ENCODE data around the gene RAD23B.

Gene RAD23B

DNA sequence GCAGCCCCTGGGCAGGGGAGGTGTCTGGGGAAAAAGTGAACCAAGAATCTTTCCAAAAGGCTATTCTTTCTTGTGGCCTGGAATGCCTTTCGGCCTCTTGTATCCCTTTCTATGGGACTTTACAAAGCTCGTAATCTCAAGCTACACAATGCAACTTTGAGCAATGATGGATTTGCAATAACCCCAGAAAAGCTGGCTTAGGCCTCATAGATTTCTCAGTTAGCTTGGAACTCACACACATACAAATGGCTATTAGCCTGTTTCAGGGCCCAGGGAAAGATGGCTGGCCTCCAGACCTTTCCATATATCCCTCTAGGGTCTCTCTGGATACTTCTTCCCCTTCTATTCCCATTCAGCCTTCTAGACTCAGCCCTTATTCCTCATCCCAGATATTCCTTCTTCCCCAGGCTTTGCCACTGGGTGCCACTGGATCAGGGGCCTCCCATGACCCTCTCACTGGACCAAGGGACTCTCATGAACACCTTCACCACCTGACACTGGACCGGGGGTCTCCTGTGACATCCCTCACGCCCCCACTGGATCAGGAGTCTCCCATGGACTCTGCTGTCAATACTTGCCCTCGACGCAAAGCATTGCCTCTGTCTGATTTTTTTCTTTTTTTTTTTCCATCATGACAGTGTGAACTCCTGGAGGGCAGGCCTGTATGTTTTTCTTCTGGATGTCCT, 59.5 kb downstream of the RAD23B start:
- in situ Hi-C loops (cut with HindIII; ENCODE audit: low pct_ligation_motif_present, low sequenced_read_pairs), result no loop called here
- Histone ChIP-seq H3K27ac (no peak overlapping the region), H3K27me3 (replicated peaks) (no peaks in the 10 kb centered on the region), H3K4me3 (ENCODE audit: low read depth, low read length) (no peak overlapping the region), H3K36me3 (replicated peaks) (peaks cover 14% of the 10 kb centered on the region)
- TF ChIP-seq, protein P1, sequence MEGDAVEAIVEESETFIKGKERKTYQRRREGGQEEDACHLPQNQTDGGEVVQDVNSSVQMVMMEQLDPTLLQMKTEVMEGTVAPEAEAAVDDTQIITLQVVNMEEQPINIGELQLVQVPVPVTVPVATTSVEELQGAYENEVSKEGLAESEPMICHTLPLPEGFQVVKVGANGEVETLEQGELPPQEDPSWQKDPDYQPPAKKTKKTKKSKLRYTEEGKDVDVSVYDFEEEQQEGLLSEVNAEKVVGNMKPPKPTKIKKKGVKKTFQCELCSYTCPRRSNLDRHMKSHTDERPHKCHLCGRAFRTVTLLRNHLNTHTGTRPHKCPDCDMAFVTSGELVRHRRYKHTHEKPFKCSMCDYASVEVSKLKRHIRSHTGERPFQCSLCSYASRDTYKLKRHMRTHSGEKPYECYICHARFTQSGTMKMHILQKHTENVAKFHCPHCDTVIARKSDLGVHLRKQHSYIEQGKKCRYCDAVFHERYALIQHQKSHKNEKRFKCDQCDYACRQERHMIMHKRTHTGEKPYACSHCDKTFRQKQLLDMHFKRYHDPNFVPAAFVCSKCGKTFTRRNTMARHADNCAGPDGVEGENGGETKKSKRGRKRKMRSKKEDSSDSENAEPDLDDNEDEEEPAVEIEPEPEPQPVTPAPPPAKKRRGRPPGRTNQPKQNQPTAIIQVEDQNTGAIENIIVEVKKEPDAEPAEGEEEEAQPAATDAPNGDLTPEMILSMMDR (IDR thresholded peaks at IDR 0.05; ENCODE audit: low read depth, low read length, missing control alignments), result no peak
- DNase-seq, result no peak

DNA sequence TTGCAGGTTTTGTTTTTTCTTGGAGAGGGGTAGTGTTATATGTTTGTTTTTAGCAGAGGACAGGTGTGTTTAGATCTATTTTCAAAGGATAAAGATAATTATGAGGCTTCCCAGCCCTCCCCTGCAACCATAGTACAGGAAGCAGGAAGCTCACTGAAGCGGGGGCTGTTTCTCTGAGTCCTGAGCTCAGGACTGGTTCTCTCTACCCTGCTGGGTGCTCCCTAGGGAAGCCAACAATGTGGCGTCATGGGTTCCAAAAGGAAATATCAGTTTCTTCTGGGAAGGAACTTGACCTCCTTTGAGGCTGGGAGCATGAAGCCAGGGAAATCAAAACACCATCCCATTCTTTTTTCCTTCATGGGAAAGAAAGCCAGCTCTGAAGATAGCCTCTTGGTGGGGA, 62.2 kb downstream of the RAD23B start:
- in situ Hi-C loops (cut with HindIII; ENCODE audit: low pct_ligation_motif_present, low sequenced_read_pairs), result no loop called here
- TF ChIP-seq, protein P1 (IDR thresholded peaks at IDR 0.05; ENCODE audit: low read depth, low read length, missing control alignments), result no peak

DNA sequence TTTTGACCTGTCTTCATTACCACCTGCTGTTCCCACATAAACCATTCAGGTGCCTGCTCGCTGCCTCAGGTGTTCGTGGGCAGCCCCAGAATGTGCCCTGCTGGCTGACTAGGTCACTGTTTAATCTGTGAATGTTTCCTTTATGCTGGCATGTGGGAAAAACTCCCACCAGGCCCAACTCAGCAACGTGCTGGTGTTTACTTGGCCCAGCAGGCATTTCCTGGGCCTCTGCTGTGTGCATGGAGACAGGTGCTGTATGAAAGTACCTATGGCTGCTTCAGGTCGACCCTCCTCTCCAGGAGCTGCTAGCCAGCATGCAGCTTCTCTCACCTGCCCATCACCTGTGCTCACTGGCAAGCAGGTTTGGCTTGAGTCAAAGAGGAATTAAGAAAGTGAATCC, 65.8 kb downstream of the RAD23B start:
- TF ChIP-seq, protein P1 (IDR thresholded peaks at IDR 0.05; ENCODE audit: low read depth, low read length, missing control alignments), result no peak

More for the DNA sequence above, 62.2 kb downstream of the RAD23B start:
- H3K27me3 ChIP-seq (replicated peaks), result no peaks in the 10 kb centered on the region
- H3K4me3 ChIP-seq (ENCODE audit: low read depth, low read length), result no peak overlapping the region
- DNase-seq, result peak; percentile 18
- no peak overlapping the region for H3K27ac ChIP-seq
- peaks cover 3% of the 10 kb centered on the region for H3K36me3 ChIP-seq (replicated peaks)

DNA sequence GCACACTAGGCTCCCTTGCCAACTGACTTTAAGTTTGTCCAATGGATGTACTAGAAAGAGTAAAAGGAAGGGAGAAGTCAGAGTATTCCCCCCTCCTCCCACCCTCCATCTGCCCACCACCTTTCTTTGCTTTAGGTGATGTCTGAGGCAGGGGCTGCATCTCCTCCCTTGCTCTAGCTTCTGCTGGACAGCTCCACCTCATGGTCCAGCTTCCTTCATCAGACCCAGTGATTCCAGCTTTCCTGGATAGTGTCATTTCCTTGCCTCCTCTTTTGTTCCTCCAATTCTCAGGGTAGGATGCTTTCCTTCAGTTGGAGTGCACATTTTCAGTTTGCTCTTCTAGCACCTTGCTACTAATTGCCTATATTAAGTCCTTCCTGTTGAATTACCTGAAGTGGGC, 67.4 kb downstream of the RAD23B start:
- TF ChIP-seq, protein P1 (IDR thresholded peaks at IDR 0.05; ENCODE audit: low read depth, low read length, missing control alignments), result no peak
- H3K27ac ChIP-seq, result no peak overlapping the region

More for the DNA sequence above, 65.8 kb downstream of the RAD23B start:
- no peak for DNase-seq
- Histone ChIP-seq H3K27ac (no peak overlapping the region), H3K36me3 (replicated peaks) (no peaks in the 10 kb centered on the region), H3K4me3 (ENCODE audit: low read depth, low read length) (no peak overlapping the region), H3K27me3 (replicated peaks) (no peaks in the 10 kb centered on the region)
- in situ Hi-C loops (cut with HindIII; ENCODE audit: low pct_ligation_motif_present, low sequenced_read_pairs), result no loop called here

DNA sequence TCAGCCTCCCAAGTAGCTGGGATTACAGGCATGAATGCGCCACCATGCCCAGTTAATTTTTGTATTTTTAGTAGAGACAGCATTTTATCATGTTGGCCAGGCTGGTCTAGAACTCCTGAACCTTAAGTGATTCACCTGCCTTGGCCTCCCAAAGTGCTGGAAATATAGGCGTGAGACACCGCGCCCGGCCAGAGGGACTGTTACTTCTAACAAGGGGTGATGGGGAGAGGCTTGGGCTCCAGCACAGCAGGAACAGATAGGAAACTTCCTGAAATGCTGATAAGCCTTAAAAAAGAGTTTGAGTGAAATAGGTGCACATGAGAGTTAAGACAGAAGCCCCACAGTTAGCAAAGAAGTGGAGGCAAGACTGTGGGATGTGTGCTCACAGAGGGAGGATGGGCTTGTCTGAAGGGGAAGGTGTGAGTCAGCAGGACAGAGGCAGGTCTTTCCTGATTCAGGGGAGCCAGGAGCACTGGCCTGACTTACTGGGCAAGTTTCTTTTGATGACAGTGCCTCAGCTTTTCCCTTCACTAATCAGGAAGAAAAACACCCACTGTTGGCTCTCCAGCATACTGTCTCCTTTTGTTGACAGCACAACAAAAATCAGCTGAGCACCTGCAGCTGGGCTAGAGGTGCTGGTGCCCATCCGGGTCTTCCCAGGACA, 68.4 kb downstream of the RAD23B start:
- Histone ChIP-seq H3K36me3 (replicated peaks) (no peaks in the 10 kb centered on the region), H3K27me3 (replicated peaks) (no peaks in the 10 kb centered on the region), H3K4me3 (ENCODE audit: low read depth, low read length) (no peak overlapping the region), H3K27ac (no peak overlapping the region)
- DNase-seq, result no peak
- in situ Hi-C loops (cut with HindIII; ENCODE audit: low pct_ligation_motif_present, low sequenced_read_pairs), result no loop called here
- TF ChIP-seq, protein P1 (IDR thresholded peaks at IDR 0.05; ENCODE audit: low read depth, low read length, missing control alignments), result no peak

More for the DNA sequence above, 67.4 kb downstream of the RAD23B start:
- in situ Hi-C loops (cut with HindIII; ENCODE audit: low pct_ligation_motif_present, low sequenced_read_pairs), result no loop called here
- Histone ChIP-seq H3K27me3 (replicated peaks) (no peaks in the 10 kb centered on the region), H3K36me3 (replicated peaks) (no peaks in the 10 kb centered on the region), H3K4me3 (ENCODE audit: low read depth, low read length) (no peak overlapping the region)
- no peak for DNase-seq
